GM23338 (cell line): ENCODE results near the gene ADGRG6. TPM values are rescaled to one million over a fixed set of nuclear protein-coding genes. Genes with fewer than 3 reads are reported as not detected.

Source experiments
- ATAC-seq: fragments of 200-7000 bp; cut with Tn5 transposase; 3 replicates; pipeline ENCODE4 v1.9.1; 2020
- DNase-seq: peaks from one replicate; pipeline ENCODE4 v3.0.0-alpha.2; 2015; ENCODE audit warnings: low spot score
- H2AFZ ChIP-seq: fragments of 200-600 bp; sonication (generic); 2 replicates; pipeline ENCODE4 v1.8.0; 2016; ENCODE audit warnings: antibody characterized with exemption, mild to moderate bottlenecking, moderate library complexity
- H3F3A ChIP-seq: fragments of 200-600 bp; sonication (generic); replicated peaks from 2 replicates; pipeline ENCODE4 v1.8.0; 2017; ENCODE audit warnings: antibody characterized with exemption, mixed run types, low read depth
- H3K27ac ChIP-seq: fragments of 200-600 bp; sonication (generic); 2 replicates; pipeline ENCODE4 v1.6.1; 2016; ENCODE audit warnings: low read depth
- H3K27me3 ChIP-seq: fragments of 200-600 bp; sonication (generic); 2 replicates; pipeline ENCODE4 v1.8.0; 2016; ENCODE audit warnings: mild to moderate bottlenecking, mixed run types, moderate library complexity; ENCODE audit not compliant: insufficient read depth
- H3K36me3 ChIP-seq: fragments of 200-600 bp; sonication (generic); 2 replicates; pipeline ENCODE4 v1.8.0; 2016; ENCODE audit warnings: mild to moderate bottlenecking; ENCODE audit not compliant: insufficient read depth
- H3K4me1 ChIP-seq: fragments of 200-600 bp; sonication (generic); 2 replicates; pipeline ENCODE4 v1.8.0; 2016; ENCODE audit warnings: mild to moderate bottlenecking, moderate library complexity; ENCODE audit not compliant: insufficient read depth
- H3K4me2 ChIP-seq: fragments of 200-600 bp; sonication (generic); 2 replicates; pipeline ENCODE4 v1.7.1; 2017; ENCODE audit warnings: mixed run types
- H3K4me3 ChIP-seq: fragments of 200-600 bp; sonication (generic); 2 replicates; pipeline ENCODE4 v1.6.1; 2016; ENCODE audit warnings: mixed run types
- H3K79me2 ChIP-seq: fragments of 200-600 bp; sonication (generic); replicated peaks from 2 replicates; pipeline ENCODE4 v1.8.0; 2017; ENCODE audit warnings: mild to moderate bottlenecking; ENCODE audit not compliant: insufficient read depth
- H3K9me2 ChIP-seq: fragments of 200-600 bp; sonication (generic); 2 replicates; pipeline ENCODE4 v1.8.0; 2017; ENCODE audit not compliant: insufficient read depth
- H4K20me1 ChIP-seq: fragments of 200-600 bp; sonication (generic); replicated peaks from 2 replicates; pipeline ENCODE4 v1.8.0; 2017; ENCODE audit warnings: mild to moderate bottlenecking; ENCODE audit not compliant: insufficient read depth
- H3K27ac Mint-ChIP-seq: 2 replicates; pipeline ENCODE4 v1.8.0; 2020; ENCODE audit warnings: inconsistent platforms, mild to moderate bottlenecking, moderate library complexity, mixed read lengths
- H3K27me3 Mint-ChIP-seq: 3 replicates; pipeline ENCODE4 v1.8.0; 2022; ENCODE audit warnings: low read depth, mild to moderate bottlenecking, moderate library complexity, mixed read lengths, inconsistent platforms; ENCODE audit not compliant: insufficient read depth, poor library complexity
- H3K36me3 Mint-ChIP-seq: 3 replicates; pipeline ENCODE4 v1.8.0; 2021; ENCODE audit warnings: low read depth, mild to moderate bottlenecking, inconsistent platforms, moderate library complexity, mixed read lengths
- H3K4me1 Mint-ChIP-seq: 3 replicates; pipeline ENCODE4 v1.8.0; 2020; ENCODE audit warnings: mild to moderate bottlenecking, inconsistent platforms, mixed read lengths
- H3K4me3 Mint-ChIP-seq: 3 replicates; pipeline ENCODE4 v1.8.0; 2021; ENCODE audit warnings: moderate library complexity, mild to moderate bottlenecking, inconsistent platforms, mixed read lengths
- H3K9me3 Mint-ChIP-seq: 3 replicates; pipeline ENCODE4 v1.8.0; 2020; ENCODE audit warnings: moderate library complexity, mild to moderate bottlenecking, inconsistent platforms, mixed read lengths
- CREB1 ChIP-seq: fragments of 250-450 bp; sonication (Bioruptor Pico); IDR thresholded peaks from 2 replicates; pipeline ENCODE4 v1.5.0; 2020; ENCODE audit warnings: low read depth, mild to moderate bottlenecking, moderate library complexity
- CTCF ChIP-seq, 2 experiments: fragments of 200-600 bp in 1 of 2; sonication (generic) in 1 of 2; conservative IDR thresholded peaks; 2 replicates each; pipeline versions ENCODE4 v1.5.1 to v1.6.1; 2016 to 2017; ENCODE audit warnings: antibody characterized with exemption in 2 of 2, low read depth in 2 of 2, mild to moderate bottlenecking in 2 of 2, moderate library complexity in 1 of 2
- ETS1 ChIP-seq: IDR thresholded peaks from 2 replicates; pipeline ENCODE4 v1.6.1; 2016; ENCODE audit warnings: antibody characterized with exemption
- EZH2 ChIP-seq: fragments of 200-600 bp; sonication (generic); IDR thresholded peaks from one replicate; pipeline ENCODE4 v1.8.0; 2017; ENCODE audit warnings: antibody characterized with exemption, mild to moderate bottlenecking, low read depth; ENCODE audit not compliant: unreplicated experiment
- EZH2phosphoT487 ChIP-seq: fragments of 200-600 bp; sonication (generic); IDR thresholded peaks from one replicate; pipeline ENCODE4 v1.8.1; 2018; ENCODE audit warnings: antibody characterized with exemption; ENCODE audit not compliant: unreplicated experiment
- JUNB ChIP-seq: IDR thresholded peaks from one replicate; pipeline ENCODE4 v1.6.1; 2016; ENCODE audit warnings: antibody characterized with exemption; ENCODE audit not compliant: unreplicated experiment
- NANOG ChIP-seq: IDR thresholded peaks from 2 replicates; pipeline ENCODE4 v1.6.1; 2016; ENCODE audit warnings: antibody characterized with exemption, borderline replicate concordance
- POLR2AphosphoS5 ChIP-seq: IDR thresholded peaks from 2 replicates; pipeline ENCODE4 v1.6.1; 2016; ENCODE audit warnings: antibody characterized with exemption, low read depth
- REST ChIP-seq: IDR thresholded peaks from one replicate; pipeline ENCODE4 v1.6.1; 2018; ENCODE audit warnings: antibody characterized with exemption; ENCODE audit not compliant: unreplicated experiment
- STAT1 ChIP-seq: IDR thresholded peaks from one replicate; pipeline ENCODE4 v1.6.1; 2016; ENCODE audit warnings: antibody characterized with exemption; ENCODE audit not compliant: unreplicated experiment
- ZNF114 ChIP-seq: fragments of 250-450 bp; sonication (Bioruptor Pico); IDR thresholded peaks from 2 replicates; pipeline ENCODE4 v1.5.0; 2020; ENCODE audit warnings: mild to moderate bottlenecking, moderate library complexity
- ZNF331 ChIP-seq: fragments of 250-450 bp; sonication (Bioruptor Pico); IDR thresholded peaks from 2 replicates; pipeline ENCODE4 v1.5.0; 2020; ENCODE audit warnings: low read depth, mild to moderate bottlenecking, moderate library complexity
- ZNF462 ChIP-seq: fragments of 250-450 bp; sonication (Bioruptor Pico); IDR thresholded peaks from 2 replicates; pipeline ENCODE4 v1.5.0; 2020; ENCODE audit warnings: mild to moderate bottlenecking, moderate library complexity
- polyA plus RNA-seq: library from polyadenylated mRNA; unstranded; fragments of >200 nt; fragmentation: Nextera tagmentation; extraction: Ambion mirVana; gene quantifications from 2 replicates; pipeline ENCODE4 v1.2.1, GENCODE V29; 2016
- total RNA-seq: library from RNA; depleted of rRNA; stranded (reverse); fragments of >200 nt; shearing (Covaris generic); gene quantifications from 2 replicates; pipeline ENCODE4 v1.2.3, GENCODE V29; 2014

Gene ADGRG6
- total and polyA plus RNA-seq, 2 experiments from 2014 or later: 1.3 to 7.7 TPM

- Histone ChIP-seq H4K20me1 (no peaks in the 10 kb centered on the region), H3K4me3 (peak overlapping the region; percentile 65), H3K79me2 (no peaks in the 10 kb centered on the region), H2AFZ (peak overlapping the region; percentile 98), H3K9me2 (no peaks in the 10 kb centered on the region), H3K27ac (no peak overlapping the region), H3K36me3 (no peaks in the 10 kb centered on the region), H3F3A (no peaks in the 10 kb centered on the region), H3K27me3 (peaks cover 40% of the 10 kb centered on the region), H3K4me1 (peaks cover 31% of the 10 kb centered on the region), H3K4me2 (peak overlapping the region; percentile 85)
- no peaks in the 10 kb centered on the region for H3K9me3 Mint-ChIP-seq
- H3K27ac Mint-ChIP-seq: no peak overlapping the region
- H3K27me3 Mint-ChIP-seq: peaks cover 33% of the 10 kb centered on the region
- peaks cover 35% of the 10 kb centered on the region for H3K4me1 Mint-ChIP-seq
- H3K36me3 Mint-ChIP-seq: no peaks in the 10 kb centered on the region
- DNase-seq (peak; percentile 57), ATAC-seq (peak; percentile 66)
- TF ChIP-seq ZNF114 (no peak), REST (no peak), EZH2 (no peak), POLR2AphosphoS5 (no peak), CREB1 (CRISPR knock-in tag) (no peak), STAT1 (no peak), ZNF462 (no peak), ETS1 (no peak), NANOG (no peak), EZH2phosphoT487 (no peak), ZNF331 (no peak), CTCF (conservative IDR thresholded peaks at IDR 0.05; ENCODE audit: low read depth in 2 of 2) (no peak), JUNB (no peak)
- peak overlapping the region; percentile 86 for H3K4me3 Mint-ChIP-seq
These were observed 803 bp upstream of the ADGRG6 start for GRCh38 chr6:142300758-142301650.
